ENCODE results near the gene KCNIP4. TPM values are rescaled to one million over a fixed set of nuclear protein-coding genes. Genes with fewer than 3 reads are reported as not detected.

KCNIP4 gene
- total RNA-seq, 1 donor from 2014 or later, result not detected

DNA sequence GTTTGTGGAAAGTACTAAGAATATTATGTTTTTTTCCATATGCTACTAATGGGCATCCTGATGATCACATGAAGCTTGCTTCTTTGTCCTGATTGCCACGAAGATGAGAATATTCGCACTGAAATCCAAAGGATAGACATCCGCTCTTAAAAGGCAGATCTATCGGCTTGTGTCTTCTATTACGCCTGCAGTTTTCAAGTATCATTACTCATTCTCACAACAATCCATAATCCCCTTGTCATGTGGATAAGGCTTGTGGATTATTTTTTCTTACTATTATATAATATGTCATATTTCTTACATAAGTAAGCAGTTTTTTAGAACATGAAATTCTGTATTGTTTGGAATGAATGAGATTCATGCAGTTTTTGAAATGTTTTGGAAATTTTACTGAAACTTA lies 62.8 kb downstream of the KCNIP4 start:
- H3K4me1 Mint-ChIP-seq, result no peaks in the 10 kb centered on the region
- H3K36me3 Mint-ChIP-seq (ENCODE audit: low read depth), result no peaks in the 10 kb centered on the region
- ChIA-PET POLR2A (no interaction called here), CTCF (no interaction called here)
- intact Hi-C loops (cut with micrococcal nuclease), result no loop called here
- TF ChIP-seq, protein P1, sequence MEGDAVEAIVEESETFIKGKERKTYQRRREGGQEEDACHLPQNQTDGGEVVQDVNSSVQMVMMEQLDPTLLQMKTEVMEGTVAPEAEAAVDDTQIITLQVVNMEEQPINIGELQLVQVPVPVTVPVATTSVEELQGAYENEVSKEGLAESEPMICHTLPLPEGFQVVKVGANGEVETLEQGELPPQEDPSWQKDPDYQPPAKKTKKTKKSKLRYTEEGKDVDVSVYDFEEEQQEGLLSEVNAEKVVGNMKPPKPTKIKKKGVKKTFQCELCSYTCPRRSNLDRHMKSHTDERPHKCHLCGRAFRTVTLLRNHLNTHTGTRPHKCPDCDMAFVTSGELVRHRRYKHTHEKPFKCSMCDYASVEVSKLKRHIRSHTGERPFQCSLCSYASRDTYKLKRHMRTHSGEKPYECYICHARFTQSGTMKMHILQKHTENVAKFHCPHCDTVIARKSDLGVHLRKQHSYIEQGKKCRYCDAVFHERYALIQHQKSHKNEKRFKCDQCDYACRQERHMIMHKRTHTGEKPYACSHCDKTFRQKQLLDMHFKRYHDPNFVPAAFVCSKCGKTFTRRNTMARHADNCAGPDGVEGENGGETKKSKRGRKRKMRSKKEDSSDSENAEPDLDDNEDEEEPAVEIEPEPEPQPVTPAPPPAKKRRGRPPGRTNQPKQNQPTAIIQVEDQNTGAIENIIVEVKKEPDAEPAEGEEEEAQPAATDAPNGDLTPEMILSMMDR (IDR thresholded peaks at IDR 0.05), result no peak
- ATAC-seq (ENCODE audit: low read depth) (no peak), DNase-seq (no peak)
- no peak overlapping the region for H3K27ac Mint-ChIP-seq
- H3K4me3 Mint-ChIP-seq, result no peak overlapping the region
- H3K9me3 Mint-ChIP-seq, result peaks cover 2% of the 10 kb centered on the region
- H3K27me3 Mint-ChIP-seq, result no peaks in the 10 kb centered on the region

DNA sequence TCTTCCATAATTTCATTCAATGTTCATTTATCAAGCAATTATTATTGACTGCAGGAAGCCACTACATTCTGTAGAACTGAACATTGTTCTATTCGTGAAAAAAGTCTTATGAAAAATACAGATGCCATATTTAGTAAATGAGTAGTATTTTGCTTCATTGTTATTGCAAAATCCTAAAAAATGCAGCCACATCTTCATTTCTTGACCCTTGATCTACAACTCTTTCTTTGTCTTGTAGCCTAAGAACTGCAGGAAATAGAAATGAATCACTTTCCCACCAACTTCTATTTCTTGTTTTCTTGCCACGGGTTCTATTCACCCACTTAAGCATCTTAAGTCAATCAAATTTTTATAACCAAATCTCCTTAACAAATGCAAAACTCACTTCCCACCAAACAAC lies 63.3 kb downstream of the KCNIP4 start:
- no peaks in the 10 kb centered on the region for H3K36me3 Mint-ChIP-seq (ENCODE audit: low read depth)
- ChIA-PET CTCF (no interaction called here), POLR2A (no interaction called here)
- TF ChIP-seq, protein P1 (IDR thresholded peaks at IDR 0.05), result no peak
- no peak overlapping the region for H3K27ac Mint-ChIP-seq
- no peaks in the 10 kb centered on the region for H3K4me1 Mint-ChIP-seq
- ATAC-seq (ENCODE audit: low read depth) (no peak), DNase-seq (no peak)
- no peaks in the 10 kb centered on the region for H3K27me3 Mint-ChIP-seq
- no peak overlapping the region for H3K4me3 Mint-ChIP-seq
- intact Hi-C loops (cut with micrococcal nuclease), result no loop called here
- peaks cover 2% of the 10 kb centered on the region for H3K9me3 Mint-ChIP-seq

DNA sequence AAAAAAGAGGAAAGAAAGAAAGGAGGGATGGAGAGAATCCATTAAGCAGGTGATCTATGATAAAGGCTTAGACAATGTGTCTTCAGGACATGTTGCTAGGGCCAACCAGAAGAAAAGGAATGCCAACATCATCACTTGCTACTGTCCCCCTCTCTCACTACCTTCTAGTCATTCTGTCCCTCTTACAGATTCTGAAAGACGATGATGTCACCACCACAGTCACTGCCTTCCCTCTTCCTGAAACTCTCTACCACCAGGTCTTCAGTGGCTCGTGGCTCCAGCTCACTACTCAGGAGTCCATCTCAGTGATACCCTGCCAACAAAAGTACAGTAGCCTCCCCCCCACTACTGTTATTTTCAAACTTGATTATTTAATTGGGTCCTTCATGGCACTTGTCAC lies 64.0 kb downstream of the KCNIP4 start:
- DNase-seq (no peak), ATAC-seq (ENCODE audit: low read depth) (no peak)
- ChIA-PET POLR2A (no interaction called here), CTCF (no interaction called here)
- TF ChIP-seq, protein P1 (IDR thresholded peaks at IDR 0.05), result no peak
- intact Hi-C loops (cut with micrococcal nuclease), result no loop called here
- Mint-ChIP-seq H3K4me3 (no peak overlapping the region), H3K4me1 (no peaks in the 10 kb centered on the region), H3K36me3 (ENCODE audit: low read depth) (no peaks in the 10 kb centered on the region), H3K27ac (no peak overlapping the region), H3K9me3 (peaks cover 4% of the 10 kb centered on the region), H3K27me3 (no peaks in the 10 kb centered on the region)

DNA sequence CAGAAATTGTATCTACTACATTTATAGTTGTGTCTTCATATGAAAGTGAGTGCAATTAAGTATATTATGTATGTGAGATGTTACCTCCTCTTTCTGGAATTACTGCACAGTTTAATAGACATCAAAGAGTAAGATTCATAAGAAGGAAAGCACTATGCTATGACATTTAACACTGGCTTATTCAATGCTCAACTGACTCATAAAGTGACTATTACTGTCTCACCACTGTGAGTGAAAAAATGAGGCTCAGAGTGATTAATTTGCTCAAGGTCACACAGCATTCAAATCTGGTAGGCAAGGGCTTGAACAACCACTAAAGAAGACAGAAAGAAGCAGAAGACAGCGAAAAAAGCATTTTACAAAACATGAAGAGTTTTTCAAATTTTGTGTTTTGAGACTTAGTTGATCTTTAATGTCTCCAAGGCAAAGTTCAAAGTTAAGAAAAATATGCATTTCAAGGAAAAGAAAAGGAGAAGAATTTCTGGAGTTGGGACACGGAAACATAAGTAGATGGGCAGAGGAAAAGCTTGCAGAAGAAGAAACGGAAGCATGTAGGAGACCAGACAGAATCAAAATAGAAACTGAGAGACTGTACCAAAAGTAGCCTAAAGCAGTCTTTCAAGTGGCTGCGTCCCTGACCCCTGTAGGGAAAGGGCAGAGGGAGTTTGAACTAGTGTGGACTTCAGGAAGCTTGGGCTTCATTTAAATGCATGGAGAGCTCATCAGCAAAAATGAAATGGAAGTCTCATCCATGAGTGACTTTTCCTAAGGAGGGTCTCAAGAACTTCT lies 66.3 kb downstream of the KCNIP4 start:
- Mint-ChIP-seq H3K36me3 (ENCODE audit: low read depth) (no peaks in the 10 kb centered on the region), H3K4me1 (no peaks in the 10 kb centered on the region), H3K27ac (no peak overlapping the region), H3K27me3 (no peaks in the 10 kb centered on the region), H3K4me3 (no peak overlapping the region), H3K9me3 (peaks cover 6% of the 10 kb centered on the region)
- intact Hi-C loops (cut with micrococcal nuclease), result no loop called here
- DNase-seq (no peak), ATAC-seq (ENCODE audit: low read depth) (no peak)
- TF ChIP-seq, protein P1 (IDR thresholded peaks at IDR 0.05), result no peak
- CTCF ChIA-PET, result no interaction called here
- POLR2A ChIA-PET, result no interaction called here

DNA sequence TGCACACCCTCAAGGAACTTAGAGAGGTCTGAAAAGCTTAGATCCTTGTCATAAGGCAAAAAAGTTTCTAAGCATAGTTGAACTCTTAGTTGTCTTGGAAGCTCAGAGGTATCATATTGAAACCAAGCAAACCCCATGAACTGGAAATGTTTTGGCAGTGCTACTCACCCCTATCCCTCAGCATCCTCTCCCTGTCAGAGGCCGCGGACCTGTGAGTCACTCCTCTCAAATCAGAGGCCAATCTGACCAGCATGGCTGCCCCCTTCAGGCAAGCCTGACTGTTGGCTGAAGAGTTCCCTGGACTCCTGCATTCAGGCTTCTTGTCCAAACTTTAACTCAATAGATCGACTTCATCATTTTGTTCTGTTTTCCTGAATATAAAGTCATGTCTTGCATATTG lies 69.4 kb downstream of the KCNIP4 start:
- peaks cover 3% of the 10 kb centered on the region for H3K9me3 Mint-ChIP-seq
- H3K4me1 Mint-ChIP-seq, result no peaks in the 10 kb centered on the region
- ChIA-PET POLR2A (no interaction called here), CTCF (no interaction called here)
- intact Hi-C loops (cut with micrococcal nuclease), result no loop called here
- TF ChIP-seq, protein P1 (IDR thresholded peaks at IDR 0.05), result no peak
- ATAC-seq (ENCODE audit: low read depth) (no peak), DNase-seq (no peak)
- no peak overlapping the region for H3K27ac Mint-ChIP-seq
- no peak overlapping the region for H3K4me3 Mint-ChIP-seq
- H3K36me3 Mint-ChIP-seq (ENCODE audit: low read depth), result no peaks in the 10 kb centered on the region
- H3K27me3 Mint-ChIP-seq, result no peaks in the 10 kb centered on the region
